ENCODE measurements around the gene PLA2G1B. TPM values are rescaled to one million over a fixed set of nuclear protein-coding genes. Genes with fewer than 3 reads are reported as not detected.

PLA2G1B gene
- not detected in 2 replicates for total RNA-seq

GRCh38 chr12:120327593-120327992 lies at the start of gene PLA2G1B:
Gene PLA2G1B (minus strand): TSS chr12:120327779. CDS start chr12:120327753, 26 bp downstream.

GRCh38 chr12:120368789-120369602 lies 41.4 kb upstream of the PLA2G1B start, which contains the start of gene MSI1:
Gene MSI1 (minus strand): TSS chr12:120369164. CDS start chr12:120369091, 73 bp downstream.

GRCh38 chr12:120301962-120302815 lies 25.4 kb downstream of the PLA2G1B start, which contains the start of gene SIRT4:
Gene SIRT4 (plus strand): TSS chr12:120302321. CDS start chr12:120303562, 1,241 bp downstream.

GRCh38 chr12:120292661-120293531 lies 34.7 kb downstream of the PLA2G1B start, which contains the start of gene RNU4-1:
Gene RNU4-1 (minus strand): TSS chr12:120293237.

Small RNAs within 50 kb of the gene (small RNA-seq; reads per million reads assigned to genes)
- gene RNU4-1: 501 reads per million, percentile 99 among the genes with 10 or more reads in this experiment
- gene RNU4-2: 952 reads per million, percentile 99 among the genes with 10 or more reads in this experiment
- not detected for gene RNU6-1088P

Other genes with a start within 250 kb of the PLA2G1B start
- 32.6 and 40.3 TPM in 2 replicates for gene RAB35, start 211.0 kb downstream of the PLA2G1B start, total RNA-seq
- 151 and 159 TPM in 2 replicates for gene GCN1, start 133.1 kb downstream of the PLA2G1B start, total RNA-seq
- gene RPLP0, start 126.7 kb downstream of the PLA2G1B start, total RNA-seq: 2,828 and 2,944 TPM in 2 replicates
- 161 and 205 TPM in 2 replicates for gene PXN, start 62.0 kb downstream of the PLA2G1B start, total RNA-seq
- under 0.01 TPM in 2 replicates for gene RNU4-2, start 35.9 kb downstream of the PLA2G1B start, total RNA-seq
- under 0.01 TPM in 2 replicates for gene RNU4-1, start 34.5 kb downstream of the PLA2G1B start, total RNA-seq
- gene SIRT4, start 25.5 kb downstream of the PLA2G1B start, total RNA-seq: 0.27 and 0.50 TPM in 2 replicates
- not detected in 2 replicates for gene MSI1, start 41.4 kb upstream of the PLA2G1B start, total RNA-seq
- gene COX6A1, start 110.3 kb upstream of the PLA2G1B start, total RNA-seq: 248 and 252 TPM in 2 replicates
- 71.7 and 72.6 TPM in 2 replicates for gene TRIAP1, start 118.6 kb upstream of the PLA2G1B start, total RNA-seq
- gene GATC, start 118.7 kb upstream of the PLA2G1B start, total RNA-seq: 30.3 and 36.2 TPM in 2 replicates
- 179 and 196 TPM in 2 replicates for gene SRSF9, start 142.0 kb upstream of the PLA2G1B start, total RNA-seq
- gene DYNLL1, start 168.3 kb upstream of the PLA2G1B start, total RNA-seq: 320 TPM in 2 replicates
- 20.8 and 22.3 TPM in 2 replicates for gene COQ5, start 201.4 kb upstream of the PLA2G1B start, total RNA-seq
- gene RNF10, start 206.6 kb upstream of the PLA2G1B start, total RNA-seq: 165 and 196 TPM in 2 replicates

Measured in thoracic aorta endothelial cell (primary cell).